Measurements from ENCODE around the gene CFAP46.

CFAP46 gene

DNA sequence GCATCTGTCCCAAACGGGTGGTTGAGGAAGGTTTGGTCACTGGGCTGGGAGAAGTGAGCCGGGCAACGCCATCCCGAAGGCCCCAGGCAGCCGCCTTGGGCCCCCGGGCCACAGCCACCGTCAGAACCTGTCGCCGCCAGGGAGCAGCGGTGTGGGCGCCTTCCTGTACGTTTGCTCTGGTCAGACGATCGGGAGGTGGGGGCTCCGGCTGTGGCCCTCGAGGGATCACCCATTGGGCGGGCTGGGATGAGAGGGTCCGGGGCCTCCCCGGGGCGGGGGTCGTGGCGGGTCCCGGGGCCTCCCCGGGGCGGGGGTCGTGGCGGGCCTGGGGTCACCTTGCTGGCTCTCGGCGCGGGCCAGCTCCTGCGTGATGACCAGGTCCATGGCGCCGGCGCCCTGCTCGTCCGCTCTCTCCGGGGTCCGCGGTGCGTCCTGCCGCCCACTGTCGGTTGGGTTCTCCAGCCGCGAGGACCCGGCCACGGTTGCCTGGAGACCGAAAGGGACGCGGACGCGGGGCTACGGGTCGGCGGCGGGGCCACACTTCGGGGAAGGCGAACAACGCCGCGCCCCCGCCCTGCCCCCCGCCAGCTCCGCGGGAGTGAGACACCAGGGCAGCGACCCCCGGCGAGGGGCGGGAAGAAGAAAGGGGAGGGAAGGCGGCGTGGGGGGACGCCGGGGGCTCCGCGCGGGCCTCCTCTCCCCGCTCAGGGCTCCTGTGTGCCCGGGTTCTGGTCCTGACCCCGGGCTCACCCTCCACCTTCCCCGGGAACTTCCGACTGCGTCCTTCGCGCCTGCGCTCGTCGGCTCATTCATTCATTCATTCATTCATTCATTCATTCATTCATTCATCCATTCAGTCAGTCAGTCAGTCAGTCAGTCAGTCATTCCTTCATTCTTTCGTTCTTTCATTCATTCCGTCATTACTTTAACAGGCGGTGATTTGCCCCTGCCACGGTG, at the start of gene CFAP46:
Gene CFAP46 (minus strand): TSS at position 470 of the 957 bp plus-strand sequence. CDS start 86 bp downstream, at position 384.
- no peak for DNase-seq

DNA sequence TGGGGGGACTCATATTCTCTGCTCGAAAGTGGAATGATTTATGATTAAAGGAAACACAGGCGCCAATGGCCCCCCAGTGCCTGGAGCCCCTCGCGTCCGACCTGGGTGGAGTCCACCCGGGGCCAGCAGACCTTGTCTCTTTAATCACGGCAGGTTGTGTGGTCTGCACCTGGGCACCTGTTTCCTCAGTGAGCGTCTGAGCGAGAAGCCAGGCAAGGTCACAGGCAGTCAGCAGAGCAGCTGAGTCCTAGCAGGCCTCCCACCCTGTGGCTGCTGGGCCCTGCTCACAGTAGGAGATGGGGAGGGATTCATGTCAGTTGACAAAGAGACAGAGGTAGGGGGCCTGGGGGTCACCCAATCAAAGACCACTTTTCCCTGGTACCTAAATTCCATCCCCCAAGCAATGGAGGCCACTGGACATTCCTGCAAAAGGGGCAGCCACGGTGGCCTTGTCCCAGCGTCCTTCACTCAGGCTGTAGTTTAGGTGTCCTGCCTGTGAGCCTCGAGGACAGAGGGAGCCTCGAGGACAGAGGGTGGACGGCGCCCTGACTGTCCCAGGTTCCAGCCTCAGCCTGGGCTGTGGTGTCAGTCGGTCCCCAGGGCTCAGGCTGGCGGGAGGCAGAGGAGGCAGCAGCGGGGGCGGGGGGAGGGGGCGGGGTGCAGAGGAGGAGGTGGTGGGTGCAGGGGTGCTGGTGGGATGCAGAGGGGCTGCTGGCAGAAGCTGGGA, 49.5 kb upstream of the CFAP46 start:
- DNase-seq: no peak

DNA sequence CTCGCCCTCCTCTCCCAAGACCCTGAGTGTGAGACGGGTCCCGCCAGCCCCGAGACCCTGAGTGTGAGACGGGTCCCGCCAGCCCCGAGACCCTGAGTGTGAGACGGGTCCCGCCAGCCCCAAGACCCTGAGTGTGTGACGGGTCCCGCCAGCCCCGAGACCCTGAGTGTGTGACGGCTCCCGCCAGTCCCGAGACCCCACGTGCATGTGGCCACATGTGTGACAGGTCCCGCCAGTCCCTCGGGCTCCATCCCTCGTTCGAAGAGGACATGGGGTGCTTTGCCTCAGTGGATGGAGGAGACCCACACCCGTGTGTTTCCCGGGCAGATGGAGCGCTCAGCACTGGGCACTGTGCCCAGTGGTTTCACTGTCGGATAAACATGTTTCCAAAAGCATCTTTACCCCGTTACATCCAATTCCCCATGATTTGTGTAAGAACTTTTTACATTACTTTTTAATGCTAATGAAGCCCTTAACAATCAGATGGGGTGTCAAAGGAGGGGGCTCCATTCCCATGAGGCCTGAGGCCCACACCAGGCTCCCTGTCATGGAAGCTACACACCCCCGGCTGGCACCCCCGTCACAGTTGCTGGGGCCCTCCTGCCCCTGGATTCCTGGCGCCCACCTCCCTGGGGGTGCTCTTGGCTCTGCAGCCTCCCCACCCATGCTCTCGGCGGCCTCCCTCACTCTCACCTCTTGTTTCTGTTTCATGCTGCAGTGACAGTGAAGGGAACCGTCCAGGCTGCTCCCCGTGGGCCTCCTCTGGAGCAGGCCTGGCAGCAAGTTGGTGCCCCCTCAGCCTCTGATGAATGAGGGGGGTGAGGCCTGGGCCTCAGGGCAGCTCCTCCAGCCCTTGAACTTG, 48.5 kb upstream of the CFAP46 start:
- no peak for DNase-seq

DNA sequence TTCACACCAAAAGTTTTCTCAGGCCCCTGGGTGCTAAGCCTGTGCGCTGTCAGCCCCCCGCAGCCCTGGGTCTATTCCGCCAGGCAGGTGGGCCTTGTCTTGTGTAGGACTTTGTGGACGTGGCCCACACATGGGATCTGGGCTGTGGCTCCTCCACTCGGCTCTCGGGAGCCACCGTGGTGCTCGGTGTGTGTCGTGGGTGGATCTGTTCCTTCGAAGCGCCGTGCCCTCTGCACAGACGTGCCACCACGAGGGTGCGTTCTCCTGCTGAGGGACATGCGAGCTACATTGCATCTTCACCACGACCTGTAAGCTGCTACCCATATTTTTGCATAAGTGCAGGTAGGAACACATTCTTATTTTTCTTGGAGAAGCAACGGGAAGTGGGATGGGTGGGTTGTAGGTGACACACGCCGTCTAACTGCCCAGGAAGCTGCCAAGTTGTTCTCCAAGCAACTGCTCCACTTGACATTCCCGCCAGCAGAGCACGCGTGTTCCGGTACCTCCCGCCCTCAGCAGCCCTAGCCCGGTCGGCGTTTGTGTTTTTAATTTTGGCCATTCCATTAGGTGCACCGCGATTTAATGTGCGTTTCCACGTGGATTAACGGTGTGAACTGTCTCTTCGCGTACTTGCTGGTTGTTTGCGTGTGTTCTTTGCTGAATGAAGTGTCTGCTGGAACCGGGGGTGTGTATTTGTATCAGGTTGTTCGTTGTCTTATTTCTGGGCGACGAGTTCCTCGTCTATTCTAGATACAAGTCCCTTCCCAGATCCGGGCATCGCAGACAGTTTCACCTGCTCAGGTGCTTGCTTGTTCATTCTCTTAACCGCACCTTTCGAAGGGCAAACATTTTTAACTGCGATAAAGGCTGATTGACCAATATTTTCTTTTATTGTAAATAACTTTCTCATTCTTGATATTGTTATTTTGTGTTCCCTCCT, 47.4 kb upstream of the CFAP46 start:
- DNase-seq: no peak

DNA sequence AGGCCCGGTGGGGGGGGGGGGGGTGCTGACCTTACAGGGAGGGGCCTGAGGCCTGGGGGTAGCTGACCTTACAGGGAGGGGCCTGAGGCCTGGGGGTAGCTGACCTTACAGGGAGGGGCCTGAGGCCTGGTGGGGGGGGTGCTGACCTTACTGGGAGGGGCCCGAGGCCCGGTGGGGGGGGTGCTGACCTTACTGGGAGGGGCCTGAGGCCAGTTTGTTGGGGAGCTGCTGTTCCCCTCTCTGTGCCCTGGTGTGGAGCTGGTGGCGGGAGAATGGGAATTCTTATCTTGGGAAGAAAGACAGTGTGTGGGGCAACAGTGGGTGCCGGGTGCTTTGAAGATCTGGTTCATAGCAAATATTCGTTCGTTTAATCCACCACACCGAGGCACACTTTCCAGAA, 46.6 kb upstream of the CFAP46 start:
- DNase-seq: no peak

DNA sequence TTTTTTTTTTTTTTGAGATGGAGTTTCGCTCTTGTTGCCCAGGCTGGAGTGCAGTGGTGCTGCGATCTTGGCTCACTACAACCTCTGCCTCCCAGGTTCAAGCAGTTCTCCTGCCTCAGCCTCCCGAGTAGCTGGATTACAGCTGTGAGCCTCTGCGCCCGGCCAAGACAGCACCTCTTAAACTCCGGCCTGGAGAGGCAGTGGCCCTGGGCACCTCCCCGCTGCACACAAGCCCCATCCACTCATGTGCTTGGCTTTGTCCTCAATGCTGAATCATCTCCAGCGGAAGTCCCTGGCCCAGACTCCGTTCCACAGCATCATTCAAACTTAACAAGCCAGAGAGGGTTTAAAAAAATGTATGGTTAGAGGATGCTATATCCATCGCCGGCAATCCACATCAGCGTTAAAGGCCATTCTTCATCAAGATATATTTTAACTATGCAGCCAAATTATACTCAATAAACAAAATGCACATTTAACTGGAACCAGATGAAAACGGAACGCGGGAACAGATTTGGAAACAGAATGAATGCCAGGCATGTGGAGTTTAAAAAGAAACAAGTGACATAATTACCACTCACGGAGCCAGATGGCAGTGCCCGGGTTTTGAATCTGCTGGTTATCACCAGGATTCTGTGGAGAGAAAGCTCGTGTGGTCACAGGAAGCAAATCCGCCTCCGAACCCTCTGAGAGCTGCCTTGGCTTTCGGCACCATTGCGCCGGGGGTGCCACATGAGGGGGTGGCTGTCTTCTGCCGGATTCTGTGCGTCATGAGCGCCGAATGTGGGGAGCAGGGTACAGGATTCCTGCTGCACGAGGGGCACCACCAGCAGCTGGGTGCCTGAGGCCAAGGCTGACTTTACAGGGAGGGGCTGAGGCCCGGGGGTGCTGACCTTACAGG, 45.6 kb upstream of the CFAP46 start:
- DNase-seq: no peak

DNA sequence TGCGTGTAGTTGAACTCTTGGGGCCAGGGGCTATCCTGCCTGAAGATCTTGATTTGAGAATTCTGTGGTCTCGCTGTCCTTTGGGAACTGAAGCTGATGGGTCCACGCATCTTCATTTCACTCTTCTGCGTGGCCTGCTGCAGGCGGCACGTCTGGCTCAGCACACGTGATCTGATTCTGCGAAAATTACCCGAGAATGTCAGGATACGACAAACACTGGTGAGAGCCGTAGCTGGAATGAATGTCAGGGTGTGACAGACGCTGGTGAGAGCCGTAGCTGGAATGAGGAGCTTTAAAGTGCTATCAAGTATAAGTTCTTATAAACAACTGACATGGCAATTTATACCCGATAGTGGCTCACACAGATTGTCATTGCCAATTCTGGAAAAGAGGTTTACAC, 44.6 kb upstream of the CFAP46 start:
- DNase-seq: no peak

DNA sequence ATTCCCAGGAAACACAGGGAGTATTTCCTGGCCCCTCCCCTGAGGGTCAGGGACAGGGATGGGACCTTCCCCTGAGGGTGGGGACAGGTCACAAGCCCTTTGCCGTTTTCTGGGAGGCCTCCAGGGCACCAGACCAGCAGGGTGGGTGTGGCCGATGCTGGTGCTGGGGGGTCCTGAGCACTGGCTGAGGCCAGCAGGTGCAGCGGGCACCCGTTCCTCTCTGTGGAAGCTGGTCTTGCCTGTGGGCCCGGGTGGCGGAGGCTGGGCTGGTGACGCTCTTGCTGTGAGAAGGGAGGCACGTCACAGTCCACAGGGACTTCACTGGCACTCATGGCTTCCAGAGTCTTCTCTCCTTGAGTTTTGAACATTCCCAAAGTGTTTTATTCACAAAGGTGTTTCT, 44.2 kb upstream of the CFAP46 start:
- no peak for DNase-seq

DNA sequence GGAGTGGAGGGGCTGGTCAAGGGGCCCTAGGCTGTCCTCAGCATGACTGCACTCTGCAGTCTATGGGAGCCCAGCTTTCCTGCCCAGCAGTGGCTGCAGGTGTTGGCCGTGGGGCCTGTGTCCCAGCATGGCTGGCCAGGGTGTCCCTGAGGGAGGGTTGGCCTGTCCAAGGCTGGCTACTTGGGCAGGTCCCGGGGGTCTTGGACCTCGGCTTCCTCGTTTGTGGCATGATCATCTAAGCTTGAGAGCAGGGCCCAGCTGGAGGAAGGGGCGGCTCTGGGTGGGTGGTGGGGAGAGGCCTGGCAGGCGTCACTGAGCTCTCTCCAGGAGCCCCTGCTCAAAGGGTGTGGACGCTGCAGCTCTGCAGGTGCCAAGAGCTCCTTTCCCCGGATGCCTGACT, 43.7 kb upstream of the CFAP46 start:
- DNase-seq: no peak

DNA sequence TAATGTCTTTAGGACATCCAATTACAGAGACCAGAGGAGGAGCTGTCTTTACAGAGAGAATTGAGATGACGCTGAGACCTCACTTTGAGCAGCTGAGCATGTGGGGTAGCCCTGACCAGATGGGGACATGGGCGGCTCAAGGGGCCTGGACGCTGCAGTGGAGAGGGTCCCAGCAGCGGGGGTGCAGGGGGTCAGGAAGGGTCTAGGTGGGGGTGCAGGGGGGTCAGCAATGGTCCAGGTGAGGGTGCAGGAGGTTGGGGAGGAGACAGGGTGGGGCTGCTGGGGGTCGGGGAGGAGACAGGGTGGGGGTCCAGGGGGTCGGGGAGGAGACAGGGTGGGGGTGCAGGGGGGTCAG, 43.2 kb upstream of the CFAP46 start:
- DNase-seq: no peak

DNA sequence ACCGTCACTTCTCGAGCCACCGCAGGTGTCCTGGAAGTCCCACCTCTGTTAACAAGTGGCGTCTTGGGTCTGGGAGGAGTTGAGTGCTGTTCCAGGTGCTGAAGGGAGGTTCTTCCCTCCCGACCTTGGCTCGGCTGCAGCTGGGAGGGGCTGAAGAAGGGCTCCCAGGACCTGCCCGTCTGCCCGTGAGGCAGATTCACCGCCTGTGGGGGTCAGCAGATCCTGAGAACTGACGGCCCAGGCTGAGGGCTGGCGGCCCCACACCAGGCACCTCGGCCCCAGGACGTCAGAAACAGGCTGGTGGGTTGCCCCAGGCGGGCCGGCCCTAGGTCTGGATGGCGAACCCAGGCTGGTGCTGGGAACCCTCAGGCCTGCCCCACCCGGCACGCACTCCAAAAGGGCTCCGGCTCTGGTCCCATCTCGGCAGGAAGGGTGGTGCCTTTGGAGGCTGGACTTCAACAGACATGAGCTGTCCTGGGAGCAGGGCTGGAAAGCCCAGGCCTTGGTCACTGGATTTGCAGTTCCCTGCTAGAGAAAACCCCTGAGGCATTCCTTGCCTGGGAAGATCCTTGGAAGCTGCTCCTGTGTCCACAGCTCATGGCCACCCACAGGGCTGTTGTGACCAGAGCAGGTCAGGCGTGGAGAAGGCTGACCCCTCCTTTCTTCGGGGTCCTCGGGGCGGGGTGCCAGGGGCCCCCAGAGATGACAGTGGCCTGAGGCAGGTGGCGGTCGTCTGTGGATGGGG, 42.6 kb upstream of the CFAP46 start:
- DNase-seq: no peak

DNA sequence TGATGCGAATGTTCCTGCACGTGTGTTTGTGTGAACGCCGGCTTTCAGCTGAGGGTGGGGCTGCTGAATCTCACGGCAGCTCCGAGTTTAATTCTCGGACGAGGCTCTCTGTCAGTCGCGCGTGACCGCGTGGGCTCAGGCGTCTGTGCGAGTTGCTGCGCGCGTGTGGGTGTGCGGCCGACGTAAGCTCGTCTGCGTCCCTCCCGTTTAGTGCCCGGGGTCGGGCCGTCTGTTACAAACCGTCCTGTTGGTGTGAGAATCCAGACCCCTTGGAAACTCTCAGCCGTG, 41.6 kb upstream of the CFAP46 start:
- no peak for DNase-seq

DNA sequence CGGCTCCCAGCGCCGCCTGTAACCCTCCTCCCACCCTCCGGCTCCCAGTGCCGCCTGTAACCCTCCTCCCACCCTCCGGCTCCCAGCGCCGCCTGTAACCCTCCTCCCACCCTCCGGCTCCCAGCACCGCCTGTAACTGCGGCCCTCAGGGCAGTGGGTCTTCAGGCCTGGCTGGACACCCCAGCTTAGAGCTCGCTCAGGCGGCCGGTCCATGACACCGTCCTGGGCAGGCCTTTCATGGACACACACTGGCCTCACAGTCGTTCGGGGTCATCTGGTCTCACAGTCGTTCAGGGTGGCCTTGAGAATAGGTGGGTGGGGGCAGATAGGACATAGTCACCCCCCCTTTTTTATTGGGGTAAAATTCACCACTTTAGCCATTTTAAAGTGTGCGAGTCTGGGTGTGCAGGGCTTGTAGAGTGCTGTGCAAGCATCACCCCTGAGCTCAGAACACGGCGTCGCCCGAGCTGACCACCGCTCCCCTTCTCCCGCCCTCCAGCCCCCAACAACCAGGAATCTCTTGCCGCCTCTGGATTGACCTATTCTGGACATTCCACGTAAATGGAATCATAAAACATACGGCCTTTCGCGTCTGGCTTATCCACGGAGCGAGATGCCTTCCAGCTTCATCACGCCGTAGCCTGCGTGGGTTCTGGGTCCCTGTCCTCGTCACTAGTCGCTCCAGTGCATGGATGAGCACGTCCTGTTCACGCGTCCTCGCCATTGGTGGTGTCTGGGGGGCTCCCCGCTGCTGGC, 41.1 kb upstream of the CFAP46 start:
- DNase-seq: no peak

DNA sequence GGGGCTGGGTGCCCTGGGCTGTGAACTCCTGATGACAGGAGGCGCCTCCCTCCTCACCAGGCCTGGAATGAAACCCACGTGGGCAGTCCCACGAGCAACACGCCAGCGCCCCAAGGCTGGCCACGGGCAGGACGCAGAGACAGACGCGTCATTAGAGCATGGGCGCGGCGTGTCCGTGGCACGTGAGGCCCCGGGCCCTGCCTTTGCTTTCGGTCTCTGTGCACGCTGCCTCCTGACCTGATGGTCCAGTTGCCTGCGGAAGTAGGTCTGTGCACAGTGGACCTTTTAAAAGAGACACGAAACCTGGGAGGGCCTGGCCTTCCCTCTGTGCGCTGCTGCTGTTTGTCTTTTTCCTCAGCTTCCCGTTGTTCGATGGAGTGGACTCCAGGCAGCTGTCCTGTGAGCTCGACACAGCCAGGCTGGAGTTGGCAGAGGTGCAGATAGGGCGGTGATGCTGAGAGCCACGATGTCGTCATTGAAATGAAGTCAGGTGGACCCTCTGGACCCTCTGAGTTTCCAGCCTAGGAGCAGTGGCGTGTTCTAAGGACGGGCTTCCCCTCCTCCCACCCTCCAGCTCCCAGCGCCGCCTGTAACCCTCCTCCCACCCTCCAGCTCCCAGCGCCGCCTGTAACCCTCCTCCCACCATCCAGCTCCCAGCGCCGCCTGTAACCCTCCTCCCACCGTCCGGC, 40.1 kb upstream of the CFAP46 start:
- DNase-seq: no peak

DNA sequence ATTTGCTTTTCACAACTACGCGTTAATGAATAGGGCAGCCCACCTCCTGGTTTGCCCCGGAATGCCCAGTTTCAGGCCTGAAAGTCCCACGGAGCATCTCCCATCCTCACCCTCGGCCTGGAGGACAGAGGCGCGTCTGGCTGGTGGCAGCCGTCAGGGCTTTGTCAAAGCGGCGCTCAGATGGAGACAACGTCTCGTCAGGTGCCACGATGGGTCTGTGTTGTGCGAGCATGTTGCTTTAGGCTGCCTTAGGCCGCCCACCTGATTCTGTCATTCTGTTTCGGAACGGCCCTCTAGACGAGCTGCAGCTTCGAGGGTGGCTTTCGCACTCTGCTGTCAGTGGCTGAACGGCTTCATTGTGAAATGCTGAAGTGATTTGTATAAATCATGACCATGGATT, 39.4 kb upstream of the CFAP46 start:
- no peak for DNase-seq

DNA sequence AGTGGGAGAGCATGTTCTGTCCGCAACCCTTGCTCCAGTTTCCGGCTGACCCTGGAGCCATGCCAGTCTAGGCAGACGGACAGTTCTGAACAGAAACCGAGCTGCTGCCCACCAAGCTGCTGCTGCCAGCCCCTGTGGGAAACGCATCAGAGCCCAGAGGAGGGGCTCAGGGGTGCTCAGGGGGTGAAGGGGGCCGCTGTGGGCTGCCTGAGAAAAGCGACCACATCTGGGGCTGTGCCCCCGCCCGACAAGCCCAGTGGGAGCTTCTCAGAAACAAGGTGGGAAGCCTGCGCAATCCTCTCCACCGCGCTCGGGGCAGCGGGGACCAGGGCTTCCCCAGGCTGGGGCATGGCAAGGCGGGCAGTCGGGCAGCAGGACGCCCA, 38.8 kb upstream of the CFAP46 start:
- no peak for DNase-seq

DNA sequence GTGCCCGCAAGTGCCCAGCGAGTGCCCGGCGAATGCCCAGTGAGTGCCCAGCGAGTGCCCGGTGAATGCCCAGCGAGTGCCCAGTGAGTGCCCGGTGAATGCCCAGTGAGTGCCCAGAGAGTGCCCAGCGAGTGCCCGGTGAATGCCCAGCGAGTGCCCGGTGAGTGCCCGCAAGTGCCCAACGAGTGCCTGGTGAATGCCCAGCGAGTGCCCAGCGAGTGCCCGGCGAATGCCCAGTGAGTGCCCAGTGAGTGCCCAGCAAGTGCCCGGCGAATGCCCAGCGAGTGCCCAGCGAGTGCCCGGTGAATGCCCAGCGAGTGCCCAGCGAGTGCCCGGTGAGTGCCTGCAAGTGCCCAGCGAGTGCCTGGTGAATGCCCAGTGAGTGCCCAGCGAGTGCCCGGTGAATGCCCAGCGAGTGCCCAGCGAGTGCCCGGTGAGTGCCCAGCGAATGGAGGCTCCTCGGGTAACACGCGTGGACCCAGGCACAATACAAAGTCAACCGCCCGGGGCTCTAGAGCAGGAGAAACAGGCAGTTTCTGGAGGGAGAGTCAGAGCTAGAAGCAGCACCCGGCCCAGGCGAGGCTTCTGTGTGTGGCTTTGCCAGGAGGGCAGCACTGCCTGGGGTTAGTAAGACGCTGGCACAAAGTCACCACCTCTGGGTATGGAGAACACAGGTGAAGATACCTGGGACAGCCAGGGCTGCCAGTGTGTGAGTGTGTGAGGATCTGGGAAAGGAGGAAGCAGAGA, 38.2 kb upstream of the CFAP46 start:
- DNase-seq: no peak

All from stimulated activated naive CD4-positive, alpha-beta T cell treated with Interleukin-2 at 50 U/mL for 16 hours (primary cell).